ENCODE data around the gene PCAT7. TPM values are rescaled to one million over a fixed set of nuclear protein-coding genes. Genes with fewer than 3 reads are reported as not detected.

The PCAT7 gene
- total RNA-seq, 4 donors from 2014 or later = not detected

DNA sequence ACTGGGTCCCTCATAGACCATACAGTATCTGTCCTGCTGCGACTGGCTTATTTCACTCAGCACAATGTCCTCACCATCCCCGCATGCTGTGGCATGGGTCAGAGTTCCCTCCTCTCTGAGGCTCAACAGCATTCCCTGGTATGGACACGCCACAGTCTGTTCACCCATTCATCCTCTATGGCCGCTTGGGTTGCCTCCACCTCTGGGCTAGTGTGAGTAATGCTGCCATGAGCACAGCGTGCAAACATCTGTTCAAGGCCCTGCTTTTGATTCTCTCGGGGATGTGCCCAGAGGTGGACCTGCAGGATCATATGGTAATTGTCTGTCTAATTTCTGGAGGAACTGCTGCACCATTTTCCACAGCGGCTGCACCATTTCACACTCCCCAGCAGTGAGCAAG lies 44.2 kb downstream of the PCAT7 start:
- TF ChIP-seq, protein P1, sequence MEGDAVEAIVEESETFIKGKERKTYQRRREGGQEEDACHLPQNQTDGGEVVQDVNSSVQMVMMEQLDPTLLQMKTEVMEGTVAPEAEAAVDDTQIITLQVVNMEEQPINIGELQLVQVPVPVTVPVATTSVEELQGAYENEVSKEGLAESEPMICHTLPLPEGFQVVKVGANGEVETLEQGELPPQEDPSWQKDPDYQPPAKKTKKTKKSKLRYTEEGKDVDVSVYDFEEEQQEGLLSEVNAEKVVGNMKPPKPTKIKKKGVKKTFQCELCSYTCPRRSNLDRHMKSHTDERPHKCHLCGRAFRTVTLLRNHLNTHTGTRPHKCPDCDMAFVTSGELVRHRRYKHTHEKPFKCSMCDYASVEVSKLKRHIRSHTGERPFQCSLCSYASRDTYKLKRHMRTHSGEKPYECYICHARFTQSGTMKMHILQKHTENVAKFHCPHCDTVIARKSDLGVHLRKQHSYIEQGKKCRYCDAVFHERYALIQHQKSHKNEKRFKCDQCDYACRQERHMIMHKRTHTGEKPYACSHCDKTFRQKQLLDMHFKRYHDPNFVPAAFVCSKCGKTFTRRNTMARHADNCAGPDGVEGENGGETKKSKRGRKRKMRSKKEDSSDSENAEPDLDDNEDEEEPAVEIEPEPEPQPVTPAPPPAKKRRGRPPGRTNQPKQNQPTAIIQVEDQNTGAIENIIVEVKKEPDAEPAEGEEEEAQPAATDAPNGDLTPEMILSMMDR (IDR thresholded peaks at IDR 0.05; ENCODE audit: low read depth) = no peak

- TF ChIP-seq, protein P1 (IDR thresholded peaks at IDR 0.05; ENCODE audit: low read depth) = no peak
Observed at GRCh38 chr9:94600258-94600657, 45.4 kb downstream of the PCAT7 start.

DNA sequence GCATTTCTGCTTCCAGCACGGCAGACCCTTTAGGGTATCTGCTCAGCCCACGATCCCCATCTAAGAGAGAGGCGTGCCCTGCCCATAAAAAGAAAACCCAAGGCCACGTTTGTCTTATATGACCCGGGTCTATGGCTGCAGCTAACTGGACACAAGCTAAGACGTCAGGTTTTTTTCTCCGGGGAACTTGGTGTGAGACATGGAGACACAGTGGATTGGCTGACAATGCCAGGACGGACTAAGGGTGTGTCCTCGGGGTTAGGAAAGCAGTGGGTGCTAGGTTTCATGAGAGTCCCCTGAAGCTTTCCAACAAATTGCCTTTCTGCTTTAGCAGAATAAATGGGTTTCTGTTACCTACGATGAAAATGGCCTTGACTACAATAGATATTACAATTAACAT lies 45.8 kb downstream of the PCAT7 start:
- TF ChIP-seq, protein P1 (IDR thresholded peaks at IDR 0.05; ENCODE audit: low read depth) = no peak

DNA sequence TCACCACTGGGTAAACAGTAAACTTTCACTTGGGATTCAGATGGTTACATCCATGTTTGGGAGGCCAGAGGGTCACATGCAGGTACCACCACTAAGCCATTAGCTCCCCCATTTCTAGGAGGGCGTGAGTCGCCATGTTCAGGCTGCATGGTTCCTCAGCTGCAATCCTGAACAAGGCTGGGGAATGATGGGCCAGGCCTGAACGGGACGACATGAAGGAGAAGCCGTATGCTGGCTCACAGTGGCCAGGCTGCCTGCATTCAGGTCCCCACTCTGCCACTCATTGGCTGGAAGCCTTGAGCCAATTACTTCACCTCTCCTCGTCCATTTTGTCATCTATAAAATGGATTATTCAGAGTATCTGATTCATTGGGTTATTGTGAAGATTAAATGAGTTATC lies 47.8 kb downstream of the PCAT7 start:
- TF ChIP-seq, protein P1 (IDR thresholded peaks at IDR 0.05; ENCODE audit: low read depth) = no peak

DNA sequence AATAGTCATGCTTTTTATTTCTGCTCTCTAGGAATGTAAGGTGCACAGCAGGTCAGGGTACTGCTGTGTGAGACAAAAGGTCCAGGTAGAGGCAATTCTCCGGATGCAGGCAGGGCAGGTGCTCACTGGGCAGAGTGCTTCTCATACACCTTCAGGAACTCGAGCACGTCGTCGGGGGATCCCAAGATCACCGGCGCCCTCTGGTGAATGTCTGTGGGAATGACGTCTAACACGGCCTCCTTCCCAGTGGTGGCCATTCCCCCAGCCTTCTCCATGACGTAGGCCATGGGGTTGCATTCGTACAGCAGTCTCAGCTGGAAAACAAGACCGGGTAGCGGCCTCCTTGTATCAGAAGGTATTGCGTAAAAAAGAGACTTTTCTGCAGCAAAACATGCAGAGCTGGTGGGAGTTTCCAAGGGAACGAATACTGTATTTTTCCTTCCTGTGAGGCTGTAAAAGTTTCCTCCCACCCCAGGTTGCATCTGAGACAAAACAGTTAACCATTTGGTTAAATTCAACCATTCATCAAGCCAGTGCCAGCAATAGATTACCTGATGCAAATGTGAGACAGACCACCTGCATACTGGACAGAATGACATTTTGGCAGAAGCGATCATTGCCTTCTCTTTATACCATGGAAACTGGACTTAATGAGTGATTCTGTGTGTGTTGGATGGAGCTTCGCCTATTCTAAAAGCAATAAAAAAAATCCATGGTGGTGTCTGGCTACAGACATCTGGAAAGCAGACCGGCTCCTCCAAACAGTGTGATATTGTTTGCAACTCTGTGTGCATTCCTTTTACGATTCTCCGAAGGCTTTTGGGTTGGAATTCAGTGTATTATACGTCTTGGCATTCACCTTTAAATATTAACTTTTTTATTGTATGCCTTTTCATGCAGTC lies 48.6 kb downstream of the PCAT7 start:
- TF ChIP-seq, protein P1 (IDR thresholded peaks at IDR 0.05; ENCODE audit: low read depth) = no peak

DNA sequence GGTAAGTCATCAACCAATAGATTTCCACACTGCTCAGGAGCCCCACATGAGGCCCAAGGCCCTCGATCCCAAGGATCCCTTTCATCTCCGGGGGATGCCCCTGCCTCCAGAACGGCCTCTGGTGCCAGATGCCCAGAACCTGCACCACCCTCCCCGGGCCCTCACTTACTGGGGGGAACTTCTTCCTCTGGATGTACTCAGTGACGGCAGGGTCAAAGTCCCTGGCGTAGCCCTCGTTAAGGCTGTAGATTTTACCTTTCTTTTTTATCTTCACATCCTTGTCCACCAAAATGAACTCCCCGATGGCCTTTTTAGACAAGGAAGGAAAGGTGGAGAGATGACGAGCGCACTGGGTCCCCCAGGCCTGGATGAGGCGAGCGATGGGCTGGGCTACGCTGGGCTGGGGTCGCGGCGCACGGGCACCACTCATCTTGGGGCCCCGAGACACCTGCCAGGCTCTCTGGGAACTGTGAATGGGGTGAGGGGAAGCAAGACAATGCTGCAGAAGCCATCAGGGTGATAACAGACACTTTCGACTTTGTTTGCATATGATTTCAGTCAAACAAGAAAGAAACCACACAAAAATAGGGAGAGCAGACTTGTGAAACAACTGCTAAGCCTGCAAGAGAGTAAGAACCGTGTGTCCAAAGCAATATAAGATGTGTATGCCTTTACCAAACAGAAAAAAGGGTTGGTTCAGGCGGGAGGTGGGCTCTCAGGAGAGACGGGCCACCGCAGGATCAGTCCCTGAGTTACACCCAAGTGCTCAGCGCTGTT lies 52.0 kb downstream of the PCAT7 start:
- TF ChIP-seq, protein P1 (IDR thresholded peaks at IDR 0.05; ENCODE audit: low read depth) = no peak

DNA sequence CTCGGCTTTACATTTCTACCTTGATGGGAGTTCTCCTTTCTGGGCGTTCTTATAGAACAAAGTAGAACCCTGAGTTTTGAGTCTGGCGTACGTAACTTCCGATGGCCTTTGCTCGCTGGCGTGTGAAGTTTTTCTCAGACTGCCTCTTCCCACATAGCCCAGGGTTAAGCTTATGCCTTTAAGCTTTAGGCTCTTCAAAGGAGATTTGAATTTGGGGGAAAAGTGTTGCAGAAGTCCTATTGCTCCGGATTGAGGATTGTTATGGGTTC lies 52.5 kb downstream of the PCAT7 start:
- TF ChIP-seq, protein P1 (IDR thresholded peaks at IDR 0.05; ENCODE audit: low read depth) = no peak
